A673 (cell line): ENCODE measurements around the gene TTLL8. TPM values are rescaled to one million over a fixed set of nuclear protein-coding genes. Genes with fewer than 3 reads are reported as not detected.

ENCODE experiments used
- BruUV-seq: library from RNA; stranded (reverse); fragments of 400-500 nt; replicated peaks from 2 replicates; lab custom pipeline; 2021; lab: Mats Ljungman, UMichigan
- CTCF ChIA-PET: fragments of 300-600 bp; sonication (Branson Sonifier 250); formaldehyde crosslinking; loops from one replicate; lab custom pipeline; 2022; ENCODE audit warnings: antibody characterized with exemption; lab: Charles Lee
- POLR2A ChIA-PET: fragments of 300-600 bp; sonication (Branson Sonifier 250); formaldehyde crosslinking; loops from one replicate; lab custom pipeline; 2022; ENCODE audit warnings: antibody characterized with exemption; ENCODE audit not compliant: low non-redundant PET; lab: Charles Lee
- DNase-seq: peaks from one replicate; pipeline ENCODE4 v3.0.0-alpha.2; 2015; ENCODE audit warnings: low spot score
- H3K27ac ChIP-seq: fragments of 200-600 bp; sonication (generic); 2 replicates; pipeline ENCODE4 v1.5.1; 2016; ENCODE audit warnings: mixed run types, low read depth, mild to moderate bottlenecking, mixed read lengths, antibody characterized with exemption, low read length; ENCODE audit not compliant: poor library complexity, severe bottlenecking
- H3K27me3 ChIP-seq: fragments of 200-600 bp; sonication (generic); replicated peaks from 2 replicates; pipeline ENCODE4 v1.6.1; 2017; ENCODE audit warnings: mixed run types, low read depth, mild to moderate bottlenecking, mixed read lengths, antibody characterized with exemption, low read length; ENCODE audit not compliant: insufficient read depth, poor library complexity
- H3K36me3 ChIP-seq: fragments of 200-600 bp; sonication (generic); 2 replicates; pipeline ENCODE4 v1.6.1; 2016; ENCODE audit warnings: mixed run types, mild to moderate bottlenecking, mixed read lengths, antibody characterized with exemption, low read length; ENCODE audit not compliant: insufficient read depth, poor library complexity, severe bottlenecking
- H3K4me1 ChIP-seq: fragments of 200-600 bp; sonication (generic); 2 replicates; pipeline ENCODE4 v1.6.1; 2017; ENCODE audit warnings: mixed run types, mild to moderate bottlenecking, mixed read lengths, antibody characterized with exemption, low read length; ENCODE audit not compliant: insufficient read depth, poor library complexity, severe bottlenecking
- H3K4me3 ChIP-seq: fragments of 200-600 bp; sonication (generic); 2 replicates; pipeline ENCODE4 v1.5.1; 2016; ENCODE audit warnings: low read depth, mixed run types, mild to moderate bottlenecking, mixed read lengths, low read length; ENCODE audit not compliant: poor library complexity, severe bottlenecking
- H3K9me3 ChIP-seq: fragments of 200-600 bp; sonication (generic); 2 replicates; pipeline ENCODE4 v1.6.1; 2016; ENCODE audit warnings: mixed run types, low read depth, mild to moderate bottlenecking, mixed read lengths, antibody characterized with exemption, low read length; ENCODE audit not compliant: poor library complexity, severe bottlenecking
- CTCF ChIP-seq: fragments of 300-800, 200-600 bp; sonication (generic); conservative IDR thresholded peaks from 2 replicates; pipeline ENCODE4 v1.5.1; 2017; ENCODE audit warnings: low read depth, mild to moderate bottlenecking, antibody characterized with exemption, low read length, moderate library complexity, mixed read lengths
- EZH2 ChIP-seq: fragments of 200-600 bp; sonication (generic); IDR thresholded peaks from 2 replicates; pipeline ENCODE4 v1.6.1; 2017; ENCODE audit warnings: borderline replicate concordance, low read depth, mild to moderate bottlenecking, mixed read lengths, antibody characterized with exemption, low read length; ENCODE audit not compliant: poor library complexity, severe bottlenecking
- intact Hi-C: fragments of 100-400 bp; cut with micrococcal nuclease; formaldehyde crosslinking; loops from one replicate; pipeline ENCODE4 v1.10.0; 2022; ENCODE audit not compliant: unreplicated experiment
- total RNA-seq: library from RNA; stranded (reverse); gene quantifications from 2 replicates; pipeline ENCODE4 v1.2.3, GENCODE V29; 2021

The TTLL8 gene
- total RNA-seq, 1 experiment from 2014 or later, result not detected

GRCh38 chr22:50081426-50082196 lies 23.5 kb upstream of the TTLL8 start:
- BruUV-seq, result no TSS peak

GRCh38 chr22:50080077-50080465 lies 22.0 kb upstream of the TTLL8 start:
- no peak for DNase-seq
- Histone ChIP-seq H3K36me3 (no peaks in the 10 kb centered on the region), H3K4me3 (no peak overlapping the region), H3K27me3 (no peaks in the 10 kb centered on the region), H3K9me3 (no peaks in the 10 kb centered on the region), H3K4me1 (no peaks in the 10 kb centered on the region), H3K27ac (no peak overlapping the region)
- BruUV-seq, result no TSS peak
- intact Hi-C loops, result no loop called here
- ChIA-PET CTCF (no interaction called here), POLR2A (no interaction called here)
- no peak for TF ChIP-seq EZH2
- TF ChIP-seq CTCF, result no peak

More at GRCh38 chr22:50081426-50082196, 23.5 kb upstream of the TTLL8 start:
- POLR2A ChIA-PET, result no interaction called here
- no peak overlapping the region for H3K4me3 ChIP-seq
- no peak for TF ChIP-seq EZH2
- TF ChIP-seq CTCF, result no peak
- no peak for DNase-seq
- CTCF ChIA-PET, result interaction anchor here (0.7 kb wide), 1 partner anchor 145 kb away, joined by 3 read pairs; no protein-coding TSS in a partner anchor
- no peaks in the 10 kb centered on the region for H3K36me3 ChIP-seq
- intact Hi-C loops, result no loop called here
- H3K27me3 ChIP-seq, result no peaks in the 10 kb centered on the region
- H3K9me3 ChIP-seq, result no peaks in the 10 kb centered on the region
- no peak overlapping the region for H3K27ac ChIP-seq
- no peaks in the 10 kb centered on the region for H3K4me1 ChIP-seq

- H3K27ac ChIP-seq, result no peak overlapping the region
- no peaks in the 10 kb centered on the region for H3K9me3 ChIP-seq
- no TSS peak for BruUV-seq
- no peaks in the 10 kb centered on the region for H3K4me1 ChIP-seq
- intact Hi-C loops, result no loop called here
- H3K36me3 ChIP-seq, result no peaks in the 10 kb centered on the region
- ChIA-PET CTCF (no interaction called here), POLR2A (no interaction called here)
- DNase-seq, result no peak
- TF ChIP-seq EZH2 (no peak), CTCF (no peak)
- no peak overlapping the region for H3K4me3 ChIP-seq
- H3K27me3 ChIP-seq, result no peaks in the 10 kb centered on the region
Observed at GRCh38 chr22:50078761-50079160, 20.7 kb upstream of the TTLL8 start.
